ENCODE data around the gene NCMAP. TPM values are rescaled to one million over a fixed set of nuclear protein-coding genes. Genes with fewer than 3 reads are reported as not detected.

Gene NCMAP
- total RNA-seq, 2 donors from 2014 or later, result 0.14 TPM; not detected in 1

DNA sequence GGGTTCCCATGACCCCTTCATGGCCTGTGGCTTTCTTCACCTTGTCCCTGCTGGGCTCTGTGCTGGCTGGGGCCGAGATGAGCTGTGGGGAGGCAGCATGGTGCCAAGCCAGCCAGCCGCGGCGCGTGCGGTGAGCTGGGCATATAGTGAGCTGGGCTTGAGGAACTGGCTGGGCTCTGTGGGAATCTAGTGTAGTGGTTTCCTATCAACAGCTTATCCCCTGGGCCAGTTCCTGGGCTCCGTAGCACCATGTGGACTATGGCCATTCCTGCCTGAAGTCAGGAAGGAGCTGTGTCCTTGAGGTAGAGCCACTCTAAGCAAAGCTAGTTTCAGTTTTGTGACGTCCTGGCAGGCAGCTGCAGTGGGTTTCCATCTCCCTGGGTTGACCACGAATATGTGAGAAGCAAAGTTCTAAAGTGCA is 1.8 kb downstream of the NCMAP start:
- H3K27me3 ChIP-seq (replicated peaks; ENCODE audit: insufficient read depth), result no peaks in the 10 kb centered on the region

GRCh38 chr1:24558455-24558854 is 2.6 kb downstream of the NCMAP start:
- H3K27me3 ChIP-seq (replicated peaks; ENCODE audit: insufficient read depth), result no peaks in the 10 kb centered on the region

More for the DNA sequence above, 1.8 kb downstream of the NCMAP start:
- no peaks in the 10 kb centered on the region for H3K4me1 ChIP-seq (ENCODE audit: control insufficient read depth in 1 of 2, low read depth in 2 of 2)
- no peak overlapping the region for H3K27ac ChIP-seq
- no peak overlapping the region for H3K4me3 ChIP-seq
- DNase-seq (ENCODE audit: low spot score), result no peak
- ATAC-seq (ENCODE audit: insufficient number of reproducible peaks, low FRiP score, low read depth), result no peak
- H3K9me3 ChIP-seq, result no peaks in the 10 kb centered on the region
- H3K36me3 ChIP-seq, result no peaks in the 10 kb centered on the region
- no peak for TF ChIP-seq CTCF (IDR thresholded peaks at IDR 0.05)

DNA sequence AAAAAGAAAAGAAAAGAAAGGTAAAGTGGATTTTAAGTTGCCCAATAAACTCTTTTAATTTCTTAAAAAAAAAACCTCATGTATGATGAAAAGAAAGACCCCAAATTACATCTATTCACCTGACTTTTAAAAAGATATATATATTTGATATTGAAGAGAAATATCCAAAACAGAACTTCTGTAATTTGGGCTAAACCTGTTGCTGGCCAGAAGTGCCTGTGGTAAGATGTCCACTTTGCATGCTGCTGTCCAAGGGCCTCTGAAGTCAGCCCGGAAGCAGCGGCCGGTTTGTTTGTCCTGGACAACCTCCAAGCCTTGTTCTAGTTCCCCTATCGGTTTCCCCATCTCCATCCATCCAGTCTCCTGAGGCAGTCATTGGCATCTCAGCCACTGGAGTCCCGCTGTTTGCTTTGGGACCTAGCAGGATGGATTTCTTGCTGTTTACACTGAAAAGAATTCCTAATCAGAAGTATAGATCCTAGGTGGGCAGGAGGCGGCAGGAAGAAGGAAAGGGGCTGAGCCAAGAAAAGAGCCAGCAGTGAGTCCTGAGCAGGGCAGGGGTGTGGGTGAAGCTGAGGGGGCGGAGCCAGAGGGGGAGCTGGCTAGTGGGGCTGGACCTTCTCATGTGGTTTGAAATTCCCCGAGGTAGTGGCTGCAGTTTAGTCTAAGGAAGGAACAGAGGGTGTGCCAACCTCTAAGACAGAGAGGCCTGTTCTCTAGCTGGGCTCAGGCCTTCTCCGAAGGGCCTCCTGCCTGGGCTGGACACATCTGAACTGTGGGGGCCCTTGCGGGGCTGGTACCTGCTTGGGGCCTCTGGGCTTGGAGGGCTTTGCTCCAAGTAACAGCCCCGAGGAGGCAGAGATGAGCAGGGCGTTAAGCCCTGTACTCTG is 3.3 kb downstream of the NCMAP start:
- no peak for TF ChIP-seq CTCF (IDR thresholded peaks at IDR 0.05)
- H3K36me3 ChIP-seq, result no peaks in the 10 kb centered on the region

More at GRCh38 chr1:24558455-24558854, 2.6 kb downstream of the NCMAP start:
- no peak for DNase-seq (ENCODE audit: low spot score)
- no peaks in the 10 kb centered on the region for H3K4me1 ChIP-seq (ENCODE audit: control insufficient read depth in 1 of 2, low read depth in 2 of 2)
- H3K27ac ChIP-seq, result no peak overlapping the region
- H3K9me3 ChIP-seq, result no peaks in the 10 kb centered on the region
- H3K36me3 ChIP-seq, result no peaks in the 10 kb centered on the region
- TF ChIP-seq CTCF (IDR thresholded peaks at IDR 0.05), result no peak
- H3K4me3 ChIP-seq, result no peak overlapping the region
- no peak for ATAC-seq (ENCODE audit: insufficient number of reproducible peaks, low FRiP score, low read depth)

GRCh38 chr1:24560361-24560760 is 4.5 kb downstream of the NCMAP start:
- Histone ChIP-seq H3K36me3 (no peaks in the 10 kb centered on the region), H3K27ac (no peak overlapping the region), H3K27me3 (replicated peaks; ENCODE audit: insufficient read depth) (no peaks in the 10 kb centered on the region), H3K9me3 (no peaks in the 10 kb centered on the region), H3K4me3 (no peak overlapping the region), H3K4me1 (ENCODE audit: control insufficient read depth in 1 of 2, low read depth in 2 of 2) (no peaks in the 10 kb centered on the region)
- no peak for TF ChIP-seq CTCF (IDR thresholded peaks at IDR 0.05)
- ATAC-seq (ENCODE audit: insufficient number of reproducible peaks, low FRiP score, low read depth) (no peak), DNase-seq (ENCODE audit: low spot score) (no peak)

More for the DNA sequence above, 3.3 kb downstream of the NCMAP start:
- Histone ChIP-seq H3K9me3 (no peaks in the 10 kb centered on the region), H3K4me1 (ENCODE audit: control insufficient read depth in 1 of 2, low read depth in 2 of 2) (no peaks in the 10 kb centered on the region), H3K4me3 (no peak overlapping the region), H3K27me3 (replicated peaks; ENCODE audit: insufficient read depth) (no peaks in the 10 kb centered on the region), H3K27ac (no peak overlapping the region)
- DNase-seq (ENCODE audit: low spot score) (no peak), ATAC-seq (ENCODE audit: insufficient number of reproducible peaks, low FRiP score, low read depth) (no peak)

DNA sequence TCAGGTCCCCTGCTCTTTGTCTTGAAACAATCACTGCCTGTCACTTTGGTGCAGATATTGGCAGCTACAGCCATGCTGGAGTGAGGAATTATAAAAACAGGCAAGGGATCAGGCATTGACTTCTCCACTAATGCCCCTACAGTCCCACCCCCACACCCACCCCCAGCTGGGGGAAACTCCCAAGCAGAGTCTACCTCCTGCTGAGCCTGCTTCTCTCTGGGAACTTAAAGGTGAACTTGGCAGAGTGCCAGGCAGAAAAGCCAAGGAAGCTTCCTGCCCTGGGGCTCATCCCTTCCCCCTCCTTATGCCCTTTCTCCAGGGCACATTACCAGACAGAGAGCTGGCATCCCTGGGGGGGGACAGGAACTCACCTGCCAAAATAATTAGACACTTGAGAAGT is 6.7 kb downstream of the NCMAP start:
- no peak for TF ChIP-seq CTCF (IDR thresholded peaks at IDR 0.05)
- Histone ChIP-seq H3K9me3 (no peaks in the 10 kb centered on the region), H3K4me1 (ENCODE audit: control insufficient read depth in 1 of 2, low read depth in 2 of 2) (no peaks in the 10 kb centered on the region), H3K27ac (no peak overlapping the region), H3K36me3 (no peaks in the 10 kb centered on the region), H3K4me3 (no peak overlapping the region), H3K27me3 (replicated peaks; ENCODE audit: insufficient read depth) (no peaks in the 10 kb centered on the region)
- no peak for DNase-seq (ENCODE audit: low spot score)
- ATAC-seq (ENCODE audit: insufficient number of reproducible peaks, low FRiP score, low read depth), result no peak

Data from thoracic aorta (tissue), 2 donors.